Fibroblast of the conjunctiva (primary cell): ENCODE data around the gene KLF15.
A peak's percentile ranks its signal among the peaks of the same experiment; 100 is the strongest.

Source experiments
- DNase-seq: peaks from one replicate; pipeline ENCODE4 v3.0.0-alpha.2; 2010; ENCODE audit warnings: low read depth

Gene KLF15

GRCh38 chr3:126305427-126305826, 51.8 kb downstream of the KLF15 start:
- DNase-seq, result no peak

DNA sequence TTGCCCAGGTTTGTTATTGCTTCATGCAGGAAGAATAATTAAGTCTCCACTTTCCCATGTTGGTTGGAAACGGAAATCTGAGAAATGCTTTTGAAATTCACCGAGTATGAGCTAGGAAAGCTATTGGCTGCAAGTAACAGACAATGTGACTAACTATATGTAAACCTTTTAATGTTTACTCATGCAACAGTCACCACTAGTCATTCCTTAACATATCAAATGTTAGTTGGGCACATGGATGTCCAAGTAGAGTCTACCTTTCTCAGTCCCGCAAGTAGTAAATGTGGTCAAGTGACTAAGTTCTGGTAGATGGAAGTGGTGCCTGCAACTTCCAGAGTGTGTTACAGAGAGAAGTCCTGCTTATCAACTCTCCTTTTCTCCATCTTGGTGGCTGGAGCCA, 52.5 kb downstream of the KLF15 start:
- DNase-seq, result no peak

DNA sequence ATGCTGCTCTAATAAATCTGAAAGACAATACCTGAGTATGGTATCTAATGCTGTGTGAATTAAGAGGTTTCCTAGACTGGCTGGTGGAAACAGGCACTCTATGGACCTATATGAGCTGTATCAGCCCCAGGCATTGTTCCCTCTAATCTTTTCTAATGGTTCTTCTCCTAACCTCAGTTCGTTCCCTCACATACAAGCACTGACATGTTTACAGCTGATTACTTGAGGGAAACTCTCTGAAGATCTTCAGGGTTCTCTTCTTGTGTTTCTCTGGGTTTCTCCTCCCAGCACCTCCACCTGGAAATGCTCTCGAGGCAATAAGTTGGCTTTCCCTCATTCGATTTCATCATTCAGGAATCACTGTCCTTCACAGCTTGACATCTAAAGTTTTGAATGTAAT, 52.9 kb downstream of the KLF15 start:
- DNase-seq, result no peak

DNA sequence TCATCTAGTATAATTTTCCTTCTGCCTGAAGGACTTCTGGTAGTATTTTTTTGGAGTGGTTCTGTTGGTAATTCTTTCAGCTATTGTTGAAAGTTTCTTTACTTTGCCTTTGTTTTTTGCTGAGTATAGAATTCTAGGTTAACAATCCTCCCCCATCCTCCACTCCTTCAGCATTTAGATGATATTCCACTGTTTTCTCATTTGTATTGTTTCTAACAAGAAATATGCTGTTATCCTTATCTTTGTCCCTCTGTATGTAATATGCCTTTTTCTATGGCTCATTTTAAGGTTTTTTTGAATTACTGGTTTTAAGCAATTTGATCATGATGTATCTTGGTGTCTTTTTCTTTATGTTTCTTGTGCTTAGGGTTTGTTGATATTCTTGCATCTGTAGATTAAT, 53.9 kb downstream of the KLF15 start:
- no peak for DNase-seq

DNA sequence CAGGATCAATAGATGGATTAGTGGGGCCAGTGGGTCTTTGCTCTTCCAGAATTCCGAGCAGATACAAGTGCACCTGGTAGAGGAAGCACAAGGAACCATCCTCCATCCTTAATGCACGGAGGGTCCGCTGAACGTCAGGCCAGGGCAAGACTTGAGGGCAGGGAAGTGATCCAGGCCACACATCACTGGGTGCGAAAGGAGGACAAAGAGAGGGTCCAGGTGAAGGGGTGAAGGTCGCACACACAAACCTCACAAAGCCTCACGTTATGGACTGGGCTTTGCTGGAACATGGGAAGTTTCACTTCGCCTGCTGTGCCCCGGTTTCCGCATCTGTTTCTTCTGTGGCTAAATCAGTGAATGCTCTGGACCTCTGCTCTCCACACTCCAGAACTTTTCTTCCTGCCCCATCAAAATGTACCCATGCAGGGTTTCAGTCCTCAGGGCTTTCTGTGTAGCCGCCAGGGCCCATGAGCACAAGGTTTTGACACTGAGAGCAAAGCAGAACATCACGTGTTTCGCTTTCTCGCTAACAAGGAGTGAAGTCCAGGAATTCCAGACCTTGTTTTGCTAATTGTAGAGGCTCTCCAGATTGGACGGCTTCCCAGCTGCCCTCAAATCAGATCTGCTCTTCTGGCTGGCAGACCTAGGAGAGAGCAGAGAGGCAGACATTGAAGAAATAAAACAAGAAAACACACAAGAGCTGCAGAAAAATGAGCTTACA, 56.3 kb downstream of the KLF15 start:
- peak; percentile 3 for DNase-seq

DNA sequence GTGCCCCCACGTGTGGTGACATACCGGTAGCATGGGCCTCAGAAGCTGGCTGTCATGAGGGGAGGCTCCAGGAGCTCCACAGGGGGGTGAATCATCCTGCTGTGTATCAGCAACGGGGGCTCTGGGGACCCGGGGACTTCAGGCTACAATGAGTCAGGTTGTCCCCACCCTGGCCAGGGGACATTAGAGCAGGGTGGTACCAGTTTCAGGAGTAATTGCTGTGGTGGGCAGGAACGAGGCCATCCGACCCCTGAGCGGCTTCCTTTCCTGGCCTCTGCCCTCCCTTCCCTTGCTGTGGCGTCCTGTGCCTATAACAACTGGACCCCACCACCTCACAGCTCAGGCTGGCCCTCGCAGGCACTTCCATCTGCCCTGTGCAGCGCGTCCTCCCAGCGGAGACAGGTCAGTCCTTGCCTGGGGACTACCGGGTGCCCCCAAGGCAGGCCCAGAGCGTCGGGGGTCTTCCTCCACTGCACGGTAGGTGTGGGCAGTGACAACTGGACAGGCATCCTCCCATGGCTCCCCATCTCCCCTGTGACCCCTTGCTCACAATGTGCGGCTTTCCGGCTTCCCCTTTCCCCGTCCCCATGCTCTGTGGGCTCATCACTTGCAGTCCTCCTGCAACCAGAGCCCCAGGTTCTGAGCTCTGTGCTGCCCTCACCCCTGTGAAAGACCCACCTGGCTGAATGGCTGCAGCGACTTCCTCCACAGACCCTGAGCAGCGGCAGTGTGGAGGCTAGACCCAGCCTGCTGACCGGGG, 57.0 kb downstream of the KLF15 start:
- DNase-seq, result no peak

GRCh38 chr3:126295407-126295939, 61.7 kb downstream of the KLF15 start:
- DNase-seq, result no peak

DNA sequence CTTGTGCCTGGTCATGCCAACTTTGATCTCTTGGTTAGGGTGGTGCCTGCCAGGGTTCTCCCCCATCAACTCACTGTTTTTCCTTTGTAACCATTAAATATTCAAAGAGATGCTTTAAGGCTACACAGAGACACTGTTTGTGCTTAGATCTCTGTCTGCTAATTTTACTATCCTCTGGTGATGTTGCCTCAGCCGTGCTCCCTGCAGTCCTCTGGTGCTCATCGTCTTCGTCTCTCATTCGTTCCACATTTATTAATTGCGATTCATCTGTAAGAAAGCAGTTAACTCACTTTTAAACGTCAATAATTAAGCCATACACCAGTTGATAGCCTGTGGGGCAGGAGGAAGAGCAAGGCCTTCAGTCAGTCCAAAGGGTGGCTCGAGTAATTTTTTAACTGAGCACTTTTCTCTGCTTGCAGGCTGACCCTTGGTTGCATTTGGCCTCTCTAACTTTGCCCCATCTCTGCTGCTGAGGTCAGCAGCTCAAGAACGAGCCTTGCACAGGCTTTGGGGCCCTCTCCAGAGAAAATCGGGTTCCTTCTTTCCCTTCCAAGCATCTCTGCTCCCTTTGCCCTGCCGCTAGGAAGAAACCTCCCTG, 62.9 kb downstream of the KLF15 start:
- no peak for DNase-seq

GRCh38 chr3:126293370-126294082, 63.7 kb downstream of the KLF15 start:
- DNase-seq, result no peak
